ENCODE data around the gene MFNG.

- no peak for TF ChIP-seq CTCF (IDR thresholded peaks at IDR 0.05; ENCODE audit: insufficient read depth, low read length)
- TF ChIP-seq POLR2AphosphoS5 (IDR thresholded peaks at IDR 0.05; ENCODE audit: low read depth) = no peak
- TF ChIP-seq REST (IDR thresholded peaks at IDR 0.05; ENCODE audit: insufficient replicate concordance, low read depth) = no peak
These were observed 59.5 kb downstream of the MFNG start for GRCh38 chr22:37426706-37427134.

Measured in HL-60 (cell line).